ENCODE measurements around the gene DHODH.

Gene DHODH

DNA sequence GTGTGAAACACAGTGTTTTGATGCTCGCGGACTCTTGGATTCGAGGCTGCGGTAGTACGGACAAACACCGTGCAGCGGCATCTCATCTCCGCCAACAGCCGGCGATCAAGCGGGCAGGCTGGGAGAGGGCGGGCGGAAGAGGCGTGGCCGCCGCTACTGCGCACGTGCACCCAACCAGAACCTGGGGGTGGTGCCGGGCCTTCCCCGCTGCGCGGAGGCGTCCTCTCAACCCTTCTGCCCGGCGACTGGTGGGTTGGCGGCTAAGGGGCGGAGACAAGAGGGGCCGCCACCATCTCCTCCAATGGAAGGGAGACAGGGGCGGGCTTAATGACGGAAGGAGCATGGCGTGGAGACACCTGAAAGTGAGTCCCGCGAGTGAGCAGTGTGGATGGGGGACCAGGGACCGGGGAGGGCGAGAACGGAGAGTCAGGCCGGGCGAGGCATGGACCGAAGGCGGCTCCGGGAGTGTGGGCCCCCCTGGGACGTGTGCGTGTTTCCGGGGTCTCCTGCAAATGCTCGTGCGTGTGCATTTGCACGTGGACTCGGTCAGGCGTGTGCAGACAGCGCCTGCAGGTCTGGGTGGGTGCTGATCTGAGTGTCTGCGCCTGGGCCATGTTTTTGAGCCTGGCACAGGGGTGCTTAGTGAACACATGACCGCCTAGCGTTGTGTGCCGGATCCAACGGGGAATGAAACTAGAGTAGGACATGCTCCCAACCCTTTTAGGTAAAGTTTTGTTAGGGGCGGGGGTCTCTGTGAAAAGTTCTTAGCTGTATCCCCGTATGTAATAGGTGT, at the start of gene DHODH:
DHODH (plus strand) TSS at position 321 of the 793 bp plus-strand sequence; CDS start at position 342, 21 bp downstream.
- Mint-ChIP-seq H3K36me3 (peaks cover 6% of the 10 kb centered on the region), H3K4me3 (peak within 1 kb of the TSS; percentile 95), H3K4me1 (peaks cover 18% of the 10 kb centered on the region), H3K27ac (peak within 1 kb of the TSS; percentile 90), H3K9me3 (no peaks in the 10 kb centered on the region), H3K27me3 (no peaks in the 10 kb centered on the region)
- CTCF ChIA-PET, result no interaction called here
- DNase-seq, result peak; percentile 99

DNA sequence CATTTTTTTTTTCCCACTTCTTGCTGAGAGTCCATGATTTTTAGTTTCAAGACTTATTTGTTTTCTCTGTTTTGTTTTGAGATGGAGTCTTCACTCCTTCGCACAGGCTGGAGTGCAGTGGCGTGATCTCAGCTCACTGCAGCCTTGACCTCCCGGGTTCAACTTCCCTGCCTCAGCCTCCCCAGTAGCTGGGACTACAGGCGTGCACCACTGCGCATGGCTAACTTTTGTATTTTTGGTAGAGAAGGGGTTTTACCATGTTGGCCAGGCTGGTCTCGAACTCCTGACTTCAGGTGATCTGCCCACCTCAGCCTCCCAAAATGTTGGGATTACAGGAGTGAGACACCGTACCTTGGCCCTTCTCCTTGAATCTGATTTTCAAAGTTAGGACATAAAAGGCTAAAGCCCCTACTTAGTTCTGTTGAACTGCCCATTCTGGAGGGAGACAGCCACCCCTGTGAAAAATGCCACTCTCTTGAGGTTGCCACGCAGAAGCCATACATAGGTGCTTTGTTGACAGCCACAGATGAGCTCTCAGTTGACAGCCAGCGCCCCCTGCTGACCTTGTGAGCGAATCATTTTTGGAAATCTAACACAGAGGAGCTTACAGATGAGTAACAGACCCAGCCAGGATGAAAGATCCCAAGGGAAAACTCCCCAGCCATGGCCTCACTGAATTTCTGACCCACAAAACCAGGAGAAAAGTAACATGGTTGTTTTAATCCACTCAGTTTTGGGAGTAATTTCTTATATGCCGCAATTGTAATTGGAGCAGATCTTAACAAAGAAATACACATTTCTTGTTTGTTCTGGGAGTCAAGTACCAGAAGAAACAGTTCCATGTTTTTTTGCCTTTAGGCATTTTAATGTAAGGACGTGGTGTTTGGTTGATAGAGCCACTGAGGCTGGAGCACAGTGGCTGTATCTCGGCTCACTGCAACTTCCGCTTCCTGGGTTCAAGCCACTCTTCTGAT, 47.2 kb upstream of the DHODH start:
- H3K27me3 Mint-ChIP-seq, result peaks cover 19% of the 10 kb centered on the region

DNA sequence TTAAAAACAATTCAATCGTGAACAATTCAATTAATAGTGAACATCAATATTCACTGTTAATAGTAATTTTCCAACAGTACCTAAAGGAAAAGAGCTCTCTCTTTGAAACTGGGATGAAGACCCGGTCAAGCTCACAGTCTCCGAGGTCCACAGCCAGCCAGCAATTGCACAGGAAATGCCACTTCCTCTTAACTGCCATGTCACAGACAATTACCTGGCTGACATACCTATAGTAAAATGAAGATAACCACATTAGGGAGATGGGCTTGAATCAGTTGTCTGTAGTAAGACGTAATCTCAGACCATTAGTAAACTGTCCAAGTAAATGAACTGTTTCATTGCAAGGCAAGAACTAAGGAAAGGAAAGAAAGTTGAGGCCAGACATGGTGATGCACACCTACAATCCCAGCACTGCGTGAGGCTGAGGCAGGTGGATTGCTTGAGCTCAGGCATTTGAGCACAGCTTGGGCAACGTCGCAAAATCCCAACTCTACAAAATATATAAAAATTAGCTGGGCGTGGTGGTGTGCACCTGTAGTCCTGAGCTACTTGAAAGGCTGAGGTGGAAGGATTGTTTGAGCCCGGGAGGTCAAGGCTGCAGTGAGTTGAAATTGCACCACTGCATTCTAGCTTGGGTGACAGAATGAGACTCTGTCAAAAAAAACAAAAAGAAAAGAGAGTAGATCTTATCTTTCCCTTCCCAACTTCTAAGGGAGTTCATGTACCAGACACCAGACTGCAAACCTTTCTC, 45.2 kb upstream of the DHODH start:
- no peak overlapping the region for H3K4me3 Mint-ChIP-seq
- no peak overlapping the region for H3K27ac Mint-ChIP-seq
- no peak for DNase-seq
- H3K4me1 Mint-ChIP-seq, result peaks cover 20% of the 10 kb centered on the region
- no peaks in the 10 kb centered on the region for H3K9me3 Mint-ChIP-seq
- CTCF ChIA-PET, result interaction anchor here (1.4 to 3.7 kb wide), 2 partner anchors 80 to 398 kb away, joined by 3 to 18 read pairs; no protein-coding TSS in a partner anchor
- H3K36me3 Mint-ChIP-seq, result no peaks in the 10 kb centered on the region
- peaks cover 19% of the 10 kb centered on the region for H3K27me3 Mint-ChIP-seq

More for the DNA sequence above, 47.2 kb upstream of the DHODH start:
- Mint-ChIP-seq H3K27ac (no peak overlapping the region), H3K36me3 (no peaks in the 10 kb centered on the region), H3K4me3 (no peak overlapping the region), H3K9me3 (peaks cover 2% of the 10 kb centered on the region), H3K4me1 (peaks cover 29% of the 10 kb centered on the region)
- CTCF ChIA-PET, result interaction anchor here (0.5 to 3.7 kb wide), 43 partner anchors 9 to 1170 kb away, joined by 3 to 18 read pairs (median 3); partner anchors contain the start of gene ZNF821
- peak; percentile 91 for DNase-seq

DNA sequence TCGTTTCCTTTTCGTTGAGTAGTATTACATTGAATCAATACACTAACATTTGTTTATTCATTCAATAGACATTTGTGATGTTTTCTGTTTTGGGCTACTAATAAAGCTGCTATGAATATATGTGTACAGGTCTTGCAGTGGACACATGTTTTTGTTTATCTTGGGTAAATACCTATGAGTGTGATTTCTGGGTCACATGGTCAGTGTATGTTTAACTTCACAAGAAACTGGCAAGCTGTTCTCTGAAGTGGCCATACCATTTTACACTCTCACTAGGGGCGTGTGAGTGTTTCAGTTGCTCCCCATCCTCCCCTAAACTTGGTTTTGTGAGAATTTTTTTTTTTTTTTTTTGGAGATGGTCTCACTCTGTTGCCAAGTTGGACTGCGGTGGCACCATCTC, 43.3 kb upstream of the DHODH start:
- Mint-ChIP-seq H3K27me3 (peaks cover 11% of the 10 kb centered on the region), H3K4me3 (no peak overlapping the region), H3K9me3 (no peaks in the 10 kb centered on the region), H3K27ac (no peak overlapping the region), H3K4me1 (peaks cover 16% of the 10 kb centered on the region), H3K36me3 (no peaks in the 10 kb centered on the region)
- CTCF ChIA-PET, result interaction anchor here (0.5 to 0.9 kb wide), 3 partner anchors 15 to 321 kb away, joined by 3 read pairs; no protein-coding TSS in a partner anchor
- no peak for DNase-seq

DNA sequence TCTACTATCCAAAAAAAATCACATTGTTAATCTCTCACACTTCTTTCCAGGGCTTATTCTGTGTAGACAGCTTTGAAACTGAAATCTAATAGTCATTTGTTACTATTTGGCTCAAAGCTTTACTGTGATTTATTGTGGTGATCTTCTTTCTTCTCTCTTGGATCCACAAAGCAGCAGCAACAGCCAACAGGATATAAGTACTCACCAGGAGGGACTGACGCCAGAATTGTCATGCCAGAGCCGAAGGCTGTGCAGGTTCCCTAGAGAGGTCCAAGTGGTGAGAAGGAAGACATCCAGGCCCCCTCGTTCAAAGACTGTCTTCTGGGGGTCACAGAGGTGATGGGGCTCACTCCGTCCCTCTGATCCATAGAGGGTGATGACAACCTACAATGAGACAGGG, 41.6 kb upstream of the DHODH start:
- no peak for DNase-seq
- Mint-ChIP-seq H3K36me3 (no peaks in the 10 kb centered on the region), H3K27ac (no peak overlapping the region), H3K27me3 (no peaks in the 10 kb centered on the region), H3K9me3 (no peaks in the 10 kb centered on the region), H3K4me3 (no peak overlapping the region), H3K4me1 (peaks cover 11% of the 10 kb centered on the region)
- CTCF ChIA-PET, result no interaction called here

DNA sequence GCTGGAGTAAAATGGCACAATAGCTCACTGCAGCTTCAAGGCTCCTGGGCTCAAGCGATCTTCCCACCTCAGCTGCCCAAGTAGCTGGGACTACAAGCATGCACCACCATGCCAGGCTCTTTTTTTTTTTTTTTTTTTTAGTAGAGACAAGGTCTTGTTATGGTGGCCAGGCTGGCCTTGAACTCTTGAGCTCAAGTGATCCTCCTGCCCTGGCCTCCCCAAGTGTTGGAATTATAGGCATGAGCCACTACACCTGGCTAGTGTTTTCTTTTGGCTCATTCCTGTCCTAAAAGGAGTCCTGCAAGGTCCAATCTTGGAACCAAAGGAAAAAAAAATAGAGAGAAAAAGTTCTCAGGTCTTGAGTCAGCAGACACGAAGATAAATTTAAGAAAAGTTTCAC, 39.2 kb upstream of the DHODH start:
- CTCF ChIA-PET, result no interaction called here

DNA sequence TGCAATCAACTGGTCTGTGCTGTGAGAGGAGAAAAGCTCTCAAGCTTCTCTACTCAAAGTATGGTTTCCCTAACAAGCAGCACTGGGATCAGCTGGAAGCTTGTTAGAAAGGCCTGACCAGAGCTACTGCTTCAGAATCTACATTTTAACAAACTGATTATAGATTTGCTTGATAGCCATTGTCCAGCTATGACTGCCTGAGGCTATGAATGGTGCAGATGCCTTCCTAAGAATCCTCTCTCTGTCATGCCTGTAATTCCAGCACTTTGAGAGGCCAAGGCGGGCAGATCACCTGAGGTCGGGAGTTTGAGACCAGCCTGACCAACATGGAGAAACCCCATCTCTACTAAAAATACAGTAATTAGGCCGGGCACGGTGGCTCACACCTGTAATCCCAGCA, 37.0 kb upstream of the DHODH start:
- CTCF ChIA-PET, result interaction anchor here (1.3 kb wide), 1 partner anchor 10 kb away, joined by 5 read pairs; no protein-coding TSS in a partner anchor
- Mint-ChIP-seq H3K36me3 (no peaks in the 10 kb centered on the region), H3K27ac (no peak overlapping the region)

More for the DNA sequence above, 39.2 kb upstream of the DHODH start:
- Mint-ChIP-seq H3K27me3 (no peaks in the 10 kb centered on the region), H3K27ac (no peak overlapping the region), H3K4me1 (no peaks in the 10 kb centered on the region), H3K9me3 (no peaks in the 10 kb centered on the region), H3K36me3 (no peaks in the 10 kb centered on the region), H3K4me3 (no peak overlapping the region)
- DNase-seq, result no peak

DNA sequence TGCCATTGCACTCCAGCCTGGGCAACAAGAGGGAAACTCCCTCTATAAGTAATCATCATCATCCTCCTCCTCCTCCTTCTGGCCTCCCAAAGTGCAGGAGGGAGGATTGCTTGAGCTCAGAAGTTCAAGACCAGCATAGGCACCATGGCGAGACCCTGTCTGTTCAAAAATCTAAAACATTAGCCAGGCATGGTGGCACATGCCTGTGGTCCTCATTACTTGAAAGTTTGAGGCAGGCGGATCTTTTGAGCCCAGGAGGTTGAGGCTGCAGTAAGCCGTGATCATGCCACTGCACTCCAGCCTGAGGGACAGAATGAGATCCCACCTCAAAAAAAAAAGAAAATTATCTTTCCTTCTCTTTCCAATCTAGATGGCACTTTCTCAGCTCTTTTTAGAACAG, 36.2 kb upstream of the DHODH start:
- Mint-ChIP-seq H3K27me3 (no peaks in the 10 kb centered on the region), H3K9me3 (no peaks in the 10 kb centered on the region), H3K36me3 (no peaks in the 10 kb centered on the region), H3K4me3 (no peak overlapping the region), H3K4me1 (no peaks in the 10 kb centered on the region), H3K27ac (no peak overlapping the region)
- CTCF ChIA-PET, result no interaction called here
- DNase-seq, result no peak

More for the DNA sequence above, 37.0 kb upstream of the DHODH start:
- Mint-ChIP-seq H3K4me1 (no peaks in the 10 kb centered on the region), H3K4me3 (no peak overlapping the region), H3K27me3 (no peaks in the 10 kb centered on the region), H3K9me3 (no peaks in the 10 kb centered on the region)
- DNase-seq, result no peak

DNA sequence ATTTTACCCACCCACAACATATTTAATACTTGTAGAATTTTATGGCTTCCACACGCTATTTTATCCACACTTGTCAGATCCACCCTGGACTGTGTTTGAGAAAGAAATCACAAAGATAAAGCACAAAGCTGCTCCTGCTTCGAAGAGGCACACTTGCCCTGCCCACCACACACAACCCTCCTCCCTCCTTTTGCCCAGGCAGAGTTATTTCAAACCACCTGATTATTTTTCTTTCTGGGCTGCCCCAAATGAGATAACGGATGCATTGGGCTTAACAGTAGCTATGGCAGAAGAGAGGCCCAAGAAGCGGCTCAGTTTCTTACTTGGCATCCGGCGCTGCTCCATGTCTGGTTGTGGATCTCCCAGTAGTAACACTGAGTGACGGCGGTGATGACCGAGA, 35.5 kb upstream of the DHODH start:
- CTCF ChIA-PET, result interaction anchor here (1.4 kb wide), 1 partner anchor 12 kb away, joined by 4 read pairs; no protein-coding TSS in a partner anchor
- no peaks in the 10 kb centered on the region for H3K36me3 Mint-ChIP-seq
- no peaks in the 10 kb centered on the region for H3K4me1 Mint-ChIP-seq
- H3K27me3 Mint-ChIP-seq, result no peaks in the 10 kb centered on the region
- no peaks in the 10 kb centered on the region for H3K9me3 Mint-ChIP-seq
- H3K27ac Mint-ChIP-seq, result no peak overlapping the region
- no peak for DNase-seq
- no peak overlapping the region for H3K4me3 Mint-ChIP-seq

DNA sequence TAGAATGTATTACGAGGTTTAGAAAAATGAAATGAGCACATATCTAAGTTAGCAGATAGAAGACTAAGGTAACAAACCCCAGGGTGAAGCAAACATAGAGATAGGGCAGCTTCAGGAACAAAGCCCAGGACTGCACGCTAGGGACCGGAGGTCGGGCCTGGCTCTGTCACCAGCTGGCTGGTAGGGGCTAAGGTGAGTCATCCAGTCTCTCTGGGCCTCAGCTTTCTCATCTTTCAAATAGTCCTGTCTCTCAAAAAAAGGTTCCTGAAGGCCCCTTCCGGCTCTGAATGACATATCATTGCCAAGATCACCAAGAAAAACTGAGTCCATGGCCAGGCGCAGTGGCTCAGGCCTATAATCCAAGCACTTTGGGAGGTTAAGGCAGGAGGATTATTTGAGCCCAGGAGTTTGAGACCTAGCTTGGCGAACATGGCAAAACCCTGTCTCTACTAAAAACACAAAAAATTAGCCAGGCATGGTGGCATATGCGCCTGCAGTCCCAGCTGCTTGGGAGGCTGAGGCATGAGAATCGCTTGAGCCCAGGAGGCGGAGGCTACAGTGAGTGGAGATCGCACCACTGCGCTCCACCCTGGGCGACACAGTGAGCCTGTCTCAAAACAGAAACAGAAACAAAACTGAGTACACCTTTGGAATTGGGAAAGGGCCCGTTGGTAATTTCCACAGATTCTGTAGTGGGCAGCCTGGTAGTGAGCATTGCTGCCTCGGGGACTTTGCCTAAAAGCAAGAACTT, 34.3 kb upstream of the DHODH start:
- CTCF ChIA-PET, result interaction anchor here (1.4 kb wide), 1 partner anchor 13 kb away, joined by 4 read pairs; no protein-coding TSS in a partner anchor
- no peak for DNase-seq
- H3K4me1 Mint-ChIP-seq, result no peaks in the 10 kb centered on the region
- no peaks in the 10 kb centered on the region for H3K36me3 Mint-ChIP-seq
- H3K27ac Mint-ChIP-seq, result no peak overlapping the region
- H3K9me3 Mint-ChIP-seq, result no peaks in the 10 kb centered on the region
- H3K27me3 Mint-ChIP-seq, result no peaks in the 10 kb centered on the region
- no peak overlapping the region for H3K4me3 Mint-ChIP-seq

DNA sequence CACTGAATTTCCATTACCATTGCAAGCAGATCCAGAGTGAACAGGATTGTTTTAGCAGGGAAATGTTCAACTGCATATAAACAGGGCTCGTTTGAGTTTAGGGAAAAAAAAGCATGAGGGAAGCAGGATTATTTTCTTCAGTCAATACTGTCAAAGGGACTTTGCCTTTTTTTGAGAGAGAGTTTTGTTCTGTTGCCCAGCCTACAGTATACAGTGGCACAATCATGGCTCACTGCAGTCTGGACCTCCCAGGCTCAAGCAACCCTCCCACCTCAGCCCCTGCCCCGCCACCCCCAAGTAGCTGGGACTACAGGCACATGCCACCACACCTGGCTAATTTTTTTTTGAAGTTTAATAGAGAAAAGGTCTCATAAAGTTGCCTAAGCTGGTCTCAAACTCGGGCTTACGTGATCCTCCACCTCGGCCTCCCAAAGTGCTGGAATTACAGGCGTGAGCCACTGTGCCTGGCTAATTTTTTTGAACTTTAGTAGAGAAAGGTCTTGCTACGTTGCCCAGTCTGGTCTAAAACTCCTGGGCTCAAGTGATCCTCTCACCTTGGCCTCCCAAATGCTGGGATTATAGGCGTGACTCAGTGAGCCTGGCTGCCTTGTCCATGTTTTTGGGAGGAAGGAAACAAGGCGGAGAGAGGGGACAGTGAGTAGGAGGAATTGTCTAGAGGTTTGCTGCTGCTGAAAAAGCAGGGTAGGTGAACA, 23.1 kb upstream of the DHODH start:
- no peak overlapping the region for H3K27ac Mint-ChIP-seq
- no peaks in the 10 kb centered on the region for H3K4me1 Mint-ChIP-seq
- H3K9me3 Mint-ChIP-seq, result no peaks in the 10 kb centered on the region
- DNase-seq, result no peak
- CTCF ChIA-PET, result no interaction called here
- peaks cover 26% of the 10 kb centered on the region for H3K27me3 Mint-ChIP-seq
- H3K36me3 Mint-ChIP-seq, result no peaks in the 10 kb centered on the region
- H3K4me3 Mint-ChIP-seq, result no peak overlapping the region

DNA sequence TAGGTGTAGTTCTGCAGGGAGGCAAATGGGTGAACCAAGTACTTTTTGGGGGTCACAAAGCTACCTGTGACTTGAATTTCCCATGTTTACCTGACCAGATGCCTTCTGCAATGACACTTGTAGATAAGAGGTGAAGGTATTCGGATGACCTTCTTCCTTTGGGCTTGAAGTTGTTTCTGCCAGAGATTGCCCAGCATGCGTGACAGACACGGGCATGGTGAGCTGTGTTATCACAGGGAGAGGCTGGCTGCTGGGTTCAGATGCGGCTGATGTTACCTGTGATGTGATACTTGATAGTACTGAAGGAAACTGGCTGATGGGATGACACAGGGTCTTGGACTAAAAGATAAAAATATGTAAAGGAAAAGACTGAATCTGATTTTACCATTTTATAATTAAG, 22.4 kb upstream of the DHODH start:
- H3K27ac Mint-ChIP-seq, result no peak overlapping the region
- no peaks in the 10 kb centered on the region for H3K36me3 Mint-ChIP-seq
- peaks cover 21% of the 10 kb centered on the region for H3K27me3 Mint-ChIP-seq
- no peak for DNase-seq
- no peaks in the 10 kb centered on the region for H3K9me3 Mint-ChIP-seq
- H3K4me3 Mint-ChIP-seq, result no peak overlapping the region
- CTCF ChIA-PET, result no interaction called here
- no peaks in the 10 kb centered on the region for H3K4me1 Mint-ChIP-seq

DNA sequence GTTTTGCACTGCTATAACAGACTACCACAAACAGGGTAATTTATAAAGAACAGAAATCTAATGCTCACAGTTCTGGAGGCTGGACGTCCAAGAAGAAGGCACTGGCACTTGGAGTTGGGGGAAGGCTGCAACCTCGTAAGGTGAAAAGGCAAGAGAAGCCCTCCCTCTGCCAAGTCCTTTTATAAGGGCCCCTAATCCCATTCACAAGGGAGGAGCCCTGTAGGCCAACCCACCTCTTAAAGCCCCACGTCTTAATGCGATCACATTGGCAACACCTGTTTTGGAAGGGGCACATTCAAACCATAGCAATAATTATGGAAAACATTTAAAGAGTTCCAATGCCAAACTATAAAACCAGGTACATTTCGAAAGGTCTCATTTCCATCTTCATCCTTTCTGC, 13.5 kb upstream of the DHODH start:
- Mint-ChIP-seq H3K36me3 (no peaks in the 10 kb centered on the region), H3K9me3 (no peaks in the 10 kb centered on the region), H3K27me3 (peaks cover 11% of the 10 kb centered on the region), H3K4me1 (peaks cover 8% of the 10 kb centered on the region), H3K4me3 (no peak overlapping the region), H3K27ac (no peak overlapping the region)
- CTCF ChIA-PET, result no interaction called here
- no peak for DNase-seq
